ENCODE results near the gene PCNP.

DNA sequence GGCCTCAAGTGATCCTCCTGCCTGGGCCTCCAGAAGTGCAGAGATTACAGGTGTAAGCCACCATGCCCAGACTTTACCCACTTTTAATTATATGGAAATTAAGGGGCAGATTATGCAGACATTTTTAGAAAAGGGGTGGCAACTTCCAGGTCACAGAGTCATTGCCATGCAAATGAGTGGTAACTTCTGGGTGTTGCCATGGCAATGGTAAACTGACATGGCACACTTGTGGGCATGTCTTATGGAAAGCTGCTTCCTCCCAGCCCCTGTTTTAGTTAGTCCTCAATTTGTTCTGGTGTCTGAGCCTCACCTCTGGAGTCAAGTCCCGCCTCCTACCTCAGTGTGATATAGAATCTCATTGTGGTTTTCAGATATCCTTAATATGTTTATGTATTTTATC lies 49.7 kb downstream of the PCNP start:
- TF ChIP-seq CTCF (IDR thresholded peaks at IDR 0.05; ENCODE audit: insufficient read depth, low read length, poor library complexity, severe bottlenecking) (no peak), EZH2phosphoT487 (conservative IDR thresholded peaks at IDR 0.05; ENCODE audit: low read length) (no peak)
